GM18858 (cell line): ENCODE data around the gene BTBD9.

Source experiments
- ATAC-seq: cut with Tn5 transposase; IDR thresholded peaks from one replicate; pipeline ENCODE4 v1.9.1; 2021; ENCODE audit not compliant: unreplicated experiment

The BTBD9 gene

DNA sequence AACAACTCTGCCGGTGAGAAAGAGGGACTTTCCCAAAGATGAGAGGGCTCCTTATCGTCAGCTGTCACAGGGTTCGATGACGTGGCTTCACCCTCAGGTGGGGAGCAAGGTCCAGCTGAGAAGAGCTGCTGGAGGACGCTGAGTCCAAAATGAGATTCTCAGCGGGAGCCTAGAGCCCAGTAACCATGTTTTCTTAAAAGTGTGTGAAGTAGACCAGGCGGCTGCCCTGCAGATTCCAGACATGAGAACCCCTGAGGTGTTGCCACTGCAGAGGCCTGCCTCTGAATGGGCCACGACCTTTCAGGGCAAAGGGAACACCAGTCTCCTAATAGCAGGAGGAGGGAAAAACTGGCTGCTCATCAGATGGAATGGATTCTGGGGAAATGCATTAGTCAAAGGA is 375.1 kb downstream of the BTBD9 start:
- ATAC-seq: no peak

DNA sequence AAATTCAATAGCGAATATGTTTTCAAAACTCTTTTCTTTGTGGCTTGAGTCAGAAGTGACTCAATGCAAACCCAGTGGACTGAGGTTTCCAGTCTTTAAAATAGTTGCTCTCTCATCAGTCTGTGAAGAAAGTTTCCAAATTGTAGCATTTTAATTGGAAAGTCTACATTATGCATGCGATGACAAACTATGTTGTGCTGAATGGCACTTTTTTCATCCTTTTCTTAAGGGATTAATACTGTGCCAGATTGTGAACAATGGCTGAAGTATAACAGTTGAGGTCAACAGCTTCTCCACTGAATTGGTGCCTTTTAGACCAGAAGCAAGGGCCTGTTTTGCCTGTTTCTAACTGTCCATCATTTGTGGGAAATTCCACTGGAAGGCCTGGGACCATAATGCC is 377.1 kb downstream of the BTBD9 start:
- ATAC-seq: no peak

DNA sequence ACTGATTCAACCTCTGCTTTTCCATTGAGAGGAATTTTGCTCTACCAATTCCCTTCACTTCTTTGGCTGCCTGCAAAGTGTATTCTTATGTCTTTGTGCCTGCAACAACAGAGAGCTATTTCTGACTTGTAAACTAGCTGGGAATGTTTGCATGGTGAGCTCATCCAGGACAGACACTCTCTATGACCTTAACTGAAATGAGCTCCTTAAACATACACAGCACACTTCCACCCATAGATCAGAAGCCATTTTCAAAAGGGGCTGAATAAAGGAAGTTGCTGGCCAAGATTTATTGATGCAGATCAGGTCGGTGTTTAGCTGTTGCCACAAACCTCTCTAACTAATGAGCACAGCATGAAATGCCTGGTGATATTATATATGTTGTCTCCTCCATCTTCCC is 377.7 kb downstream of the BTBD9 start:
- ATAC-seq: no peak

DNA sequence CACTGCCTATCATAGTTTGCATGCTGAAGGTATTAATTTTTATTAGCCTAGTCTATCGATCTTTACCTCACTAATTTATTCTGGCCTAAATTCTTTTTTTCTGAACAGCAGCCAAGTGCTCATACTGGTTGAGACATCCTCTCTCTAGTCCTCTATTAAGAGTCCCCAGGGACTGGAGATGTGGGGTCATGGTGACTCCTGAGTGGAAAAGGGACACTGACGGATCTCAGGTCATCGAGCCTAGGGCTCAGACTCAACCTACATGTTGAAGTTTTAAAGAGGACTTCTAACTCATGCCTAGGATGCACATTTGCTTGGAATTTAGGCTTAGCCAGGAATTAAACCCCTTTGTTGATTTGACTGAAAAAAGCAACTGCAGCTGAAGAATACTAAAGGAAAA is 378.1 kb downstream of the BTBD9 start:
- ATAC-seq: no peak

DNA sequence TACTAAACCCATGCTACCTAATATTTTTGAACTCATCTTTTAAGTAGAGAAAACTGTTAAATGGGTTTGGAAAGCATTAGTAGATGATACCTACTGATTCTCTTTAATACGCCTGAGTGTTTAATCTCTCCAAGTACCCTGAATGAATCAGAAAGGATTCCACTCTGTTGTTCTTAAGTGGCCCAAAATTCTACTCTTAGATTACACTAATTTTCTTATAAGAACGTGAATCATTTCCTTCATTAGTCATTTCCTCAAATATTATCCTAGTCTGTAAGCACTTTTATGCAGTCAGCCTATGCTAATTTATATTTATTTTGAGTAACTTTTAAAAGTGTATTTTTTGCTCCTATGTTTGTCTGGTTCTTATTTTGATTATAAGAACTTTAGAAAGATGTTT is 380.0 kb downstream of the BTBD9 start:
- ATAC-seq: no peak

DNA sequence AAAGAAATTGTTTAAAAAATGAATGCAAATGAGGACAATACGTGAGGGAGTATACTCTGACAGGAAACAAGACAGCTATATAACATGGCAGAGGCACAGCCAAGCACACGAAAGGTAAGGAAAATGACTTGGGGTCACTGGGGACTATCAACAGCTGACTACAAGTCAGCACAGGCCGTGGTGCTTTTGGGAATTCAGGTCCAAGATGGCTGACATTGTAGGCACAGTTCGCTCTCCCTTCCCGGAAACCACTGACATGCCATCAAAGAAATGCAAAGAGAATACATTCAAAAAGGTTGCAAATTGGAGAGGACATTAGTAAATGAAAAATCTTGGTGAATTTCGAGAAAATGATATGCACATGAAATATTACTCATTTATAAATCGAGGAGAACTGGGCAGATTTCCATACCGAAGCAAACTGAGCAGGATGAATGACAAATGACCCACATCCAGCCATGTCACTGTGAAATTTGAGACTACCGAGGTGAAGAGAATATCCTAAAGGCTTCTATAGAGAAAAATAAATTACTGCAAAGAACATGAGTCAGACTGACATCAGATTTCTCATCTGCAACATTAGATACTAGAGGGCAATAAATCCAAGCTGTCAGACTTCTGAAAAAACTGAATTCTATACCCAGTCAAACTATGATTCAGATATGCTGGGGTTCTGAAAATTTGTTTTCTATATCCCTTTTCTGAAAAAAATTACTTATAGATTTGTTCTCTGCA is 391.1 kb downstream of the BTBD9 start:
- no peak for ATAC-seq

DNA sequence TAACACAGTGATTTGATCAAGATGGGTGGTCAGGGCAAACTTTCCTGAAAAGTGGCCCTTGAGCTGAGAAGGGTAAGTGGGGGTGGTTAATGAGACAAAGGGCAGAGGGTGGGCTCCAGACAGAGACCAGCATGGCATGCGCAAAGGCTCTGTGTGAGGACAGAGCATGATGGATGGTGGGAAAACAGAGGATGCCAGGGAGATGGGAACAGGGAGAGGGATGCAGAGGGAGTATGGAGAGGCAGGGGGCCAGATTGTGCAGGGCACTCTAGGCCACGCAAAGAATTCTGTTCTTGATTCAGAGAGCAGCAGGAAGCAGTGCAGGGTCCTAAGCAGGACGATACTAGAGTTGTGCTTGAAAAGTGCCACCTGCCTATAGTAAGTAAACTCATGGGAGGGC is 394.4 kb downstream of the BTBD9 start:
- no peak for ATAC-seq

DNA sequence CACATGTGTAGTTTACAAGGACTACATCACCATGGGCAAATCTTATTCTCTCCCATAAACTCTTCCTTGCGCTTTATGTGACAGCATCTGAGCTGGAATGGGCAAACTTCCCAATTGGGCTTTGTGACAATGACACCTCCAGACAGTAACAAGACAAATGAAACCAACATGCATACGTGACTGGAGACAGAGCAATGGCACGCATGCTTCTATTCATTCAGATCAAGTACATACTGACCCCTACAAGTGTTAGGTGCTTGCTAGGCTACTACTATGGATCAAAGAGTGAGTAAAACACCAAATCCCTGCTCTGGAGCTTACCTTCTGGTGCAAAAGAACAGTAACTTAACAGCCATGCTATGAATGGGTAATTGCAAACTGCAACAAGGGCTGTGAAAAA is 394.9 kb downstream of the BTBD9 start:
- ATAC-seq: no peak

DNA sequence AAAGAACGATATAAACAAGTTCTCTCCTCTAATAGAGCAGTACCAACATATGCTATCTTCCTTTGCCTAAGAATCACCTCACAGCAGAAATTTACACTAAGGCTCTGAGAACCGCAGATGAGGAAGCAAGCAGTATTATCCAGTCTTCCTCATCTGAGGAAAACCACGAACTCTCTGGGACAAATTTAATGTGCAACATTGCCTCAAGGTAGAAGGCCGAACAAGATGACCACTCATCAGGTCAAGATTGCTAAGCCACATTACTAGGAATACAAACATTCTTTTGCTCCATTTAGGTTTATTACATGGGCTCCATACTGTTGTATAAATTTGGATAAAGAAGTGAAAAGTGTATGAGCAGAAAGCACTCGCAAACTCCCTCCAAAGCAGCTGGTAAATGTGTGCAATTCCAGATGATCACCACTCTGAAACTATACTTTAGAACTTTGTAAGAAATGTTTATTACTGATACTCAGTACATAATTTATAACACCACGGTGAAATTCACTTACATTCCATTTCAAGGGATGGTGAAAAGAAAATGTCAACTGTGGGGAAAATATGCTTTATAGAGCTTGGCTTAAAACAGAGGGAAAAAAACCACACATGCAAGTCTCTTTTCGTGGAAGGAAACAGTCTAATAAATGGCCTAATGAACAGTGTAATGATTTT is 398.4 kb downstream of the BTBD9 start:
- no peak for ATAC-seq

DNA sequence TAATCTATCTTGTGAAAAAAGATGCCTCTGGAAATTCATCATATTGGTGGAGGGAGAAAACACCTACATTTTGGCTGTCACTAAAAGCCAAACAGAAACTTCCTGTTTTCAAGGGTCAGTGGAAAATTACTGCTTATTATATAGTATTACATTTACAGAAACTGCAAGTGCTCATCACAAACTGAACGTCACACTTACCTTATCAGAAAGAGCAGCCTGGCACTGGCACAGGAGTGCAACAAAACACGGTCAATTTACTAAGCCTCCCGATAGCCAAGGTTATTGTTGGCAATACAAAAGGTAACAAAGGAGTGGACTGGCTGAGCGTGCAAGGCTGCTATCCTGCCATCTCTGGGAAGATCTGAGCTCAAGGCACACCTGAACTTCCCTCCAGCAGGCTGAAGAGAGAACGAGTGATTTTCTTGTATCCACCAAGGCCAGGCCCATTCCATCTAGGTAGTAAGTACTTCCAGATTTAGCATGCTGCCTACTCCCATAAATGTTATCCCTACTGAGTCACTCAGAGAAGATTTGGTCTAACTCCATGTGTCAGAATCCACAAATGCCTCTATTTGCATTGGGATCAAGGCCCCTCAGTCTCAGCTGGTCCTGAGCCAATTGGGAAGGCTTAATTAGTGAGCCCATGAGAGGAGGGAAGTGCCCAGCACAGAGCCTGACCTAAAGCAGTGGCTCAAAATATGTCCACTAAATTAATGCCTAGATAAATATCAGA is 399.8 kb downstream of the BTBD9 start:
- no peak for ATAC-seq

DNA sequence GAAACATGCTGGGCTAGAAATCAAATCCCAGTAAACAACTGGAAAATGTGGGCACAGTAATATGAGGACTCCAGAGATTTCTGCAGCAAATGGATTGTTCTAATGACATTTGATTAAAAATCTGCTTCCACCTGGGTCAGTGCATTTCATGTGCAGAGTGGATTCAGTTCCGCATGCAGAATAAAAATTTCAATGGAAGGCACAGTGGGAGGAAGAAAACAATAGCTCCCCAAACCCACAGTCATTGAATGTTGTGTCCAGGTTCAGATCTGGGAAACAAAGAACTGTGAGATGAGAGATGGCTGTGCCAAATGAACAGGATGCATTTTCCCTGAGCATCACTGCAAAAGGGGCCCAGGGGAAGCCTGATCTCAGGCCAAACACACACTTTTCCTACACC is 403.1 kb downstream of the BTBD9 start:
- ATAC-seq: no peak

DNA sequence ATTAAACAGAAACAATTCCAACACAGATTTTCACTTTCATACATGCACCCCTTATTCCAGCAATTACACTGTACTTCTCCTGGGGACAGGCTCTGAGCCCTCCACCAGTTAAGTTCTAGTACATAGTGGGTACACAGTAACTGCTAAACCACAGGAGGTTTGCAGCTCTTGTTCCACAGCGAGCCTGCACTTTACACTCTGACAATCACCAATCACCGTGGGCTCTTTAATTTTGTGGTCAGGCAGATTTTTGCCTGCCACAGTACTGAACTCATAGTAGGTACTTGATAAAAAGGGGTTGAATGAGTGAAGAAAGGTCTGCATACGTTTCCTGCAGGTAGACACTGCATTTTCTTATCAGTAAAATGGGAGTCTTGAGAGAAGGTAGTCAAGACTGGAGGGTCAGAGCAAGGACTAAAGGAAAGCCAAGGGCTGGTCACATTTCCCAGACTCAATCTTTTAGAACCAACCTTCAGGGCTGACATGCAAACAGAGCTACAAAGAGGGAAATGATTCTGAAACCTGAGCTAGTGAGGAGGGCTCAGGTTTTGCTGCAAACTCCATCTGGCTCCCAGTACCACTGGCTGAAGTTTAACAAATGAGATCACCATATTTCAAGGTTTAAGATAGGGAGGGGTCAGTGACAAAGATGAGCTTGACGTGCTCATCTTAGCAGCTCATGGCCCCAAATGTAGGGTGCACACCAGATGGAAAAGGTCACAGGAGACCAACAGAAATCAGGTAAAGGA is 404.6 kb downstream of the BTBD9 start:
- peak; percentile 54 for ATAC-seq

DNA sequence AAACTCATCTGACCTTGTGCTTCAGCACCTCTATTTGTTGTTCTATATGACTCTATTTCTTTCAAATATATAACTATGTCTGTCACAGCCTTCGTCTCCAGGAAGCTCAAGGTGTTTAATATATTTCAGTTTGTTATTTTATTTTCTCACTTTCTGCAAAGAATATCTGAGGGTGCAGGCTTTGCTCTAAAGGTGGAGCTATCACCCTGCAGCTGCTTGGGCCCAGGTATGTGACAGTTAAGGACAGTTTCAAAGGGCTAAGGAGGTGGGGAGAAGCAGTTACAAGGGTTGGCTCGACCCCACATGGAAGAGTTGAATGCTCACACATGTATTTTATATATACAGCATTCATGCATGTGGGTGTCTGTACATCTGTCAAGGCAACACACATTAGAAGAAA is 405.6 kb downstream of the BTBD9 start:
- ATAC-seq: no peak

DNA sequence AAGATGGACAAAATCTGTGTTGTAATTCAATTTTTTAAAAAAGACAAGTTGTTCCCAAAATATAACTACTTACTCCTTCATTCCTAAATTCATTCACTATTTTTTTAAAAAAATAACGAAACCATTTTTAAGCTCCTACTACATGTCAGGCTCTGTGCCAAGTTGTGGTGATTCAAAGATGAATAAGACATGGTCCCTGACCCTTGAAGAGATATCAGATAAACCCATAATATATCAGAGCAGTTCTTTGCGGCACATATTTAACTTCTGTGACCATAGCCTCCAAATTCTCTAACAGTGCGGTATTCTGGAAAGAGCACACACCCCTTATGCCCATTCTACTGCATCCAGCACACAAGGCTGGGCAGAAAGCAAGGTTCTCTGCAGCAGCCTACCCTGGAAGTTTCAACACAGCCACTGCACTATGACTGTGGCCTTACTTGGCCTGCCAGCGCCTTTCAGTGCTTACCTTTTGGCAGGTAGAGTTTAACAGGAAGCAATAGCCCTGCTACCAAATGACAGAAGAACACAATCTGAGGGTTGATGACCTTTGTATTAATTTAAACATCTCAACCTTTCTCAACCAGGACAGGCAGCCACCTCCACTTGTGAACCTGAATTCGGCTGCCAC is 406.5 kb downstream of the BTBD9 start:
- ATAC-seq: no peak

DNA sequence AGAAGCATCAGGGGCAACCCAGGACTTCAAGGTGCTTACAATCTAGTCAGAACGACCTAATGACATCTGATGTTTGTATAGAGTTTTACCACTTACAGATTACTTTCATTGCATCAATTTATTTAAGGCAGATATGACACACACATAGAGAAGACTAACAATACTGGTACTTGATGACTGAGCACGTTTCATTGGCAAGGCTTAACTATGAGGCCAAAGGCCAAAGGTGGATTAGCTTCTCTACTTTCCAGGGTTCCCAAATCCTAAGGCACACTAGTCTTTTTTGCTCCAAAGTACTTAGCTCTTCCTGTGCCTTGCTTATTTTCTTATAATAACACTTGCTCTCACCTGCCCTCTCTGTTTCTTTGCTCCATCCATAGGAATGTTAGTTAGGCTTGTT is 414.0 kb downstream of the BTBD9 start:
- ATAC-seq: no peak

DNA sequence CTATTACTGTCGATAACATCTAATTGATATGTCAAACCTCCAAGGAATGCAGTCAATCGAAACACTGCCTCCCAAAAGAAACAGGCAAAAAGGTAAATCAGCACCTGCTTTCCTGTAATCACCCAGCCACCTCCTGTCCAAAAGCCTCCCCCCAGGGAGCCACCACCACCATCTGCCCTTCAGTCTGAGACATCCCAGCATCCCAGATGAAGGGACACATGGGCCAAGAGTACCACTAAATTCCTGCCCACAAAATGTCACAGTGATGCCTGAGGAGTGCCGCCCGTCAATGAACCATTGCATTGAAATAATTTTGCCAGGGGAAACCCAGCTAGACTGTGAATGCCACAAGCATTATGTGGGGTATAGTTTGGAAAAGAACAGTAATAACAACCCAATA is 418.5 kb downstream of the BTBD9 start:
- no peak for ATAC-seq

DNA sequence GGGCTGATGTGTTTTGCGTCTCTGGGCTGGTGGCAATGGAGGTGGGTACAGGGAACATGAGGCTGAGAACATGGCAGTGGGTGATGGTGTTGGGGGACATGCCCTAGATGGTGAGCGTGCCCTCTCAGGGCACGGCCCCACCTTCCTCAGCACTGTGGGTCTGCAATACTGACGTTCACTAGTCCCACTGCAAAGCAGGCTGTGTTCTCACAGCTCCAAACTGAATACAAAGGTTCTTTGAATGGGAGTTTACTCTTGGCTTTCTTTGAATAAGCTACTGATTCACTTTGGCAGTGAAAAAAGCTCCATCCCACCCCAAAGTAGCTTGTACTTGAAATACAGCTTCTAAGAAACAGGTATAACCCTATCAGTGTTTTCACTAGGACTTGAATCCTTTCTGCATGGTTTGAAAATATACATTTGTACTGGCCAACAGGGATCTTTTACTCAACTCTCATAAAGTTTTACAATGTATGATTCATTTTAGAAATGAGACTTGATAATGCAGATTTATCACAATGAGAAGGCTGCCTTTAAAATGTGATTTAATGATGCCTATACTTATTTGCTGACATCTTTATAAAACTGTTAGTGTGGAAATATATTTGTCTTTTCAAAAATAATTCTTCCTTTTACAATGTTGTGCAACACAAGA is 419.5 kb downstream of the BTBD9 start:
- ATAC-seq: no peak

DNA sequence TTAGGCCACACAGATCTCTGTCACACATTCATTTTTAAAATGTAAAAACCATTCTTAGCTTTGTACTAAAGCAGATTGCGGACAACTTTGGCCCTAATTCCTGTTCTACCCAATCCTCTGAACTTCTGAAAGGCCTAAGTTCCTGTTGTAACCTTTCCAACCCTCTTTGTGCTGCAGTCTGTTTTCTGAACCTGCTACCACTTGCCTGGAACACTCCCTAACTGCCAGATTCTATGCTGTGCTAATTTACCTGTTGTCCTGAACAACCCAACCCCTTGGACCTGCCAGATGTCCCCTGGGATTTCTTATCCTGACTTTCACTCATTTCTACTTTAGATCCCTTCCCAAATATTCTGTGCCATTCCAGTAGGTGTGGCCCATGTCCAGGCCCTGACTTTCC is 421.5 kb downstream of the BTBD9 start:
- ATAC-seq: no peak

DNA sequence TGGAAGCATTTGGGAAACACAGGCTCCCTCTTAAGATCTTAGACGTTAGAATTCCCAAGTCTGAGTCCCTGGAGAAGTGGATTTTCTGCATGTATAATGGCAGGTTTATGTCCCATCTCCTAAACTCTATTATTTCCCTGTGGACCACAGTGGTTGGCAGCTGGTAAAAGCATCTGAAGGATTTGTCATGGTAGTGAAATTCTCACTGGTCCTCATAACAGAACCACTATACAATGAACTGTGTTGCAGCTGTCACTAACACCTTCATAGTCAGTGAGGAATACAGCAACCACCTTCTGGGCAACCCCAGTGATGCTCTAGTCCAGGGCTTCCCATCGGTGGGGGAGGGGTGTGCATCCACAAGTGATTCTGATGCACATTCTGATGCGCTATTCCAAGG is 423.3 kb downstream of the BTBD9 start:
- no peak for ATAC-seq

DNA sequence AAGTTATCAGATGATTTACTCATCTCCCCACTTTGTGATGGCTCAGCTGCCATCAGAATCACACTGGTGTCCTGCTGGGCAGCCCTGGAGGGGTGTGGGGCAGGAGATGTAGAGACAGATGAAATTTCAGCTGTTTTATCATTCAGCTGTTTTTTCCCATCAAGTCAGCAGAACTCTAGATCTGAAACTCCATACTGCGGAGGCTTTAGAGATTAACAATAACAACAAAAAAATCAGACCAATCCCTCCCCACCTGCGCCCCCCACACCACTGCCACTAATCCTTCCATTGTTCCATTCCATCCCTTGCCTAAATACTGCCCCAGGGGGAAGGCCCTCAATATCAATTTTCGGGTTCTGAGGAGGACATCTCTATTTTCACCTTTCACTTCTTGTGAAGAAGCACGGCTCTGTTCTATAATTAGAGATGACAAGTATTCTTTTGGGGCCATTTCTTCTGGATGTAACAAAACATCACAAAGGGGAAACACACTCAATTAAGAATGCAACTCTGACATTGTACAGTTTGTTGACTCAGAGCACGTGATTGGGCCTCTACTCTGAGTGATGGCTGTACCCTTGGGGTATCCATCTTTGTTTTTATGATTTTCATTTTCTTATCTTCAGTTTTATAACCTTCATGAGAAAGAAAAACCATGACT is 423.9 kb downstream of the BTBD9 start:
- ATAC-seq: no peak
